ACHN (cell line): Measurements from ENCODE around the gene PCSK4.
A peak's percentile ranks its signal among the peaks of the same experiment; 100 is the strongest.

ENCODE experiments used
- DNase-seq: peaks from one replicate; pipeline ENCODE4 v3.0.0-alpha.2; 2015
- in situ Hi-C: cut with HindIII; loops from 2 replicates; pipeline ENCODE4 v1.10.0; 2017; ENCODE audit warnings: low sequenced_read_pairs, low pct_ligation_motif_present, low pct_unique_long_range_greater_than_20kb

PCSK4 gene

DNA sequence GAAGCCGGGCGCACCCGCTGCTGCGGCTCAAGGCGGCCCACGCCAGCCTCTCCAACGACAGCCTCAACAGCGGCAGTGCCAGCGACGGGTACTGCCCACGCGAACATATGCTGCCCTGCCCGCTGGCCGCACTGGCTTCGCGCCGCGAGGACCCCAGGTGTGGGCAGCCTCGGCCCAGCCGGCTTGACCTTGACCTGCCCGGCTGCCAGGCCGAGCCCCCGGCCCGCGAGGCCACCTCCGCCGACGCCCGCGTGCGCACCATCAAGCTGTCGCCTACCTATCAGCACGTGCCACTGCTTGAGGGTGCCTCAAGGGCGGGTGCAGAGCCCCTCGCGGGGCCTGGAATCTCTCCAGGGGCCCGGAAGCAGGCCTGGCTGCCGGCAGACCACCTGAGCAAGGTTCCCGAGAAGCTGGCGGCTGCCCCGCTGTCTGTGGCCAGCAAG lies 24.1 kb downstream of the PCSK4 start:
- no peak for DNase-seq

GRCh38 chr19:1465191-1466016 lies 24.7 kb downstream of the PCSK4 start:
- in situ Hi-C loops: no loop called here
- no peak for DNase-seq

More for the DNA sequence above, 24.1 kb downstream of the PCSK4 start:
- in situ Hi-C loops: no loop called here

GRCh38 chr19:1461862-1462261 lies 28.3 kb downstream of the PCSK4 start:
- in situ Hi-C loops: no loop called here
- no peak for DNase-seq

DNA sequence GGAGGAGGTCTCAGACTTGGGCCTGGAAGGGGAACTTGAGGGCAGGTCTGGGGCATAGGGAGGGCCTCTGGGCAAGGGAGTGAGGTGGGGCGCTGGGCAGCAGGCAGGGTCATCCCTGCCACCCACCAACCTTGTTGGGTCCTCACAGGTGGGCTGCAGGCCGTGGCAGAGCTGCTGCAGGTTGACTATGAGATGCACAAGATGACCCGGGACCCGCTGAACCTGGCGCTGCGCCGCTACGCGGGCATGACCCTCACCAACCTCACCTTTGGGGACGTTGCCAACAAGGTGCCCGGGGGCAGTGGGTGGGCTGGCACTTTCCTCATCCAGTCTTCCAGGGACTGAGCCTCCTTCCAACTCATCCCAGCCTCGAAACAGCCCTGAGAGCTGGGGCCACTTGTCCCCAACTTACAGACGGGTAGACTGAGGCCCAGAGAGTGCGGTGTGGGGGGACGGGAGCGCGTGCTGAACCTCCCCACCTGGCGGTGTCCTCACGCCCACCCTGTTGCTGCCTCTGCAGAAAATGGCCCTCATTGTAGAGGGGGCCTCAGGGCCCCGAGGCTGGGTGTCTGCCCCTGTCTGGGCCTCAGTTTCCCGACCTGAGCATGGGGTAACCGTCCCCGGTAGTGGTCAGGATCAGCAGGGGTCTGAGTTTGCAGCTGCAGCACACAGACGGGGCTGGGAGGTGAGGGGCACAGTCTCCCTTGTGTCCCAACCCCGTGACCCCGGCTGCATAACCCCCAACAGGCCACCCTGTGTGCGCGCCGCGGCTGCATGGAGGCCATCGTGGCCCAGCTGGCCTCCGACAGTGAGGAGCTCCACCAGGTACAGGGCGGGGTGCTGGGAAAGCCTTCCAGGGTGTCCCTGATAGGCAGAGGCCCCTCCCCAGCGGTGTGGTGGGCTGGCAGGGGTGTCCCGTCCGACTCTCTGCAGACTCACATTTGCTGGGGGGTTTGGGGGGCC lies 29.8 kb downstream of the PCSK4 start:
- no peak for DNase-seq
- in situ Hi-C loops: no loop called here

DNA sequence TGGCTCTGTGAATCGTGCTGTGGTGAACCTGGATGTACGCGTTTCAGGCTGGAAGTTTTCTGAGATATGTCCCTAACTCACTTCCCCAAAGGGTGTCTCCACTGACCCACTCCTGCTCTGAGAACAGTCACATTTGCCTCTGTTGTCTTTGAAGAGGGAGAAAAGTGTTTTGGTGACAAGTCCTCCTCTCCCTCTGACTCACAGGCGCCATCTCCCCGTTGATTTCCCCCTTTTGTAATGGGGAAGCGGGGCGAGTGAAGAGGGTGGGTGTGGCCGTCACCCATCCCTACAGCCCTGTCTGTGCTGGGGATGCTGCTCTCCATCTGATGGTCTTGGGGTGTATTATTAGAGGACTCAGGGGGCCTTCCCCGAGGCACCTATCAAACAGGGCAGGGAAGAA lies 30.7 kb downstream of the PCSK4 start:
- DNase-seq: no peak
- in situ Hi-C loops: no loop called here

DNA sequence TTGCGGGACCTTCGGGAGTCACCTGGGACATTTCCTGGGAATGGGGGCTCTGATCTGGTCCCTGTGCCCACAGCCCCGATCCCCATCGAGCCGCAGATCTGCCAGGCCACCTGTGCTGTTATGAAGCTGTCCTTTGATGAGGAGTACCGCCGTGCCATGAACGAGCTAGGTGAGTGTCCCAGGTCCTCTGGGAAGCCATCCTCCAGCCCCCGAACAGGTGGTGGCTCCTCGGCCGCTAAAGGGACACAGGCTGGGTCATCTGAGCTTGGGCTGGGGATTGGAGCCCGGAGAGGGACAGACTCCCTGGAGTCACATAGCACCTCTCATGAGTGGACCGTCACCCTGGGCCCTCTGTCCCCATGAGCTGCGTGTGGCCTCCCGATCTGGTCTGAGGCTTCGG lies 32.3 kb downstream of the PCSK4 start:
- in situ Hi-C loops: no loop called here
- no peak for DNase-seq

DNA sequence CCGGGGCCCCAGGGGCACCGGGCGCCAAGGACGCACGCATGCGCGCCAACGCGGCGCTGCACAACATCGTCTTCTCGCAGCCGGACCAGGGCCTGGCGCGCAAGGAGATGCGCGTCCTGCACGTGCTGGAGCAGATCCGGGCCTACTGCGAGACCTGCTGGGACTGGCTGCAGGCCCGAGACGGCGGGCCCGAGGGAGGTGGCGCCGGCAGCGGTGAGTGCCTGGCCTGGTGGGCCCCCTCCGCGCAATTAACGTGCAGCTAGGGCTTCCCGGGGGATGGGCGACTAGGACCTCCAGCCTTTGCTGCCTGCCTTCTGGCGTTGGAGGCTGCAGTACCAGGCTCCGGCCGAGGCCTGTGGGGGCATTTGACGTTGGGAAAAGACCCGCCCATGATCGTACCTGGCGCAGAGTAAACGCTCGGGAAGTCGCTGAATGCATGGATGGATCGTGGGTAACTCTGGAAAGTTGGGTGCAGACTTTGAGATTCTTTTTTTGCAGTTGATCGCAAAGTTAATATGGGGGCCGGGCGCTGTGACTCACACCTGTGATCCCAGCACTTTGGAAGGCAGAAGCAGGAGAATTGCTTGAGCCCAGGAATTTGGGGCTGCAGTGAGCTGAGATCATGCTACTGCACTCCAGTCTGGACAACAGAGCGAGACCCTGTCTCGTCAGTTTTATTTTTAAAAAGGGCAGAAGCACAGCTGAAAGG lies 33.0 kb downstream of the PCSK4 start:
- no peak for DNase-seq
- in situ Hi-C loops: no loop called here

DNA sequence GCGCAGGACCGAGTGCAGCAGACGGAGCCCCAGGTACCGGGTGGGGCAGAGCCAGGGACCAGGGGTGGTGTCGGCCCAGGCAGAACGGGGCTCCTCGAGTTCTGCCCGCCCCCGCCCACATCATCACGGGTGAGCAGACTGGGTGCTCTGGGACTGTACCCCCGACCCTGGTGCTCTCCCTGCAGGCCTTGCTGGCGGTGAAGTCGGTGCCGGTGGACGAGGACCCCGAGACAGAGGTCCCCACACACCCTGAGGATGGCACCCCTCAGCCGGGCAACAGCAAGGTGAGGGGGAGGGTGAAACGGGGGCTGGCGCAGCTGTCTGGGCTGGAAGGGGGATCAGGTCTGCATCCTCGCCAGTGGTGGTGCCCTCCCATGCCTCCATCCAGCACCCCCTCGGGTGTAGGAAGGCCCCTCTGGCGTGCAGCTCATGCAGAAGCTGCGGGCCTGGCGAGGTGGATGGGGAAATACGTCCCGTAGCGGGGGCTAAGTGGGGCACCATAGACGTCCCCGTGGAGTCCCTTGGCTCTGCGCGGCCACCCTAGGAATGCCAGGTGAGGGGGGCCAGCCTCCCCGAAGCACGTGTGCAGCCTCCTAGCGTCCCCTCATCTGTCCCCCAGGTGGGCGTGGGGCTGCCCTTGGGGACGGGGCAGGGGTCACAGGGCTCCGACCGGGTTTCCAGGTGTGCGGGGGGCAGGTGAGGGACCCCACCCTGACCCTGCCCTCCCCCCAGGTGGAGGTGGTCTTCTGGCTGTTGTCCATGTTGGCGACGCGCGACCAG lies 33.8 kb downstream of the PCSK4 start:
- no peak for DNase-seq
- in situ Hi-C loops: no loop called here

DNA sequence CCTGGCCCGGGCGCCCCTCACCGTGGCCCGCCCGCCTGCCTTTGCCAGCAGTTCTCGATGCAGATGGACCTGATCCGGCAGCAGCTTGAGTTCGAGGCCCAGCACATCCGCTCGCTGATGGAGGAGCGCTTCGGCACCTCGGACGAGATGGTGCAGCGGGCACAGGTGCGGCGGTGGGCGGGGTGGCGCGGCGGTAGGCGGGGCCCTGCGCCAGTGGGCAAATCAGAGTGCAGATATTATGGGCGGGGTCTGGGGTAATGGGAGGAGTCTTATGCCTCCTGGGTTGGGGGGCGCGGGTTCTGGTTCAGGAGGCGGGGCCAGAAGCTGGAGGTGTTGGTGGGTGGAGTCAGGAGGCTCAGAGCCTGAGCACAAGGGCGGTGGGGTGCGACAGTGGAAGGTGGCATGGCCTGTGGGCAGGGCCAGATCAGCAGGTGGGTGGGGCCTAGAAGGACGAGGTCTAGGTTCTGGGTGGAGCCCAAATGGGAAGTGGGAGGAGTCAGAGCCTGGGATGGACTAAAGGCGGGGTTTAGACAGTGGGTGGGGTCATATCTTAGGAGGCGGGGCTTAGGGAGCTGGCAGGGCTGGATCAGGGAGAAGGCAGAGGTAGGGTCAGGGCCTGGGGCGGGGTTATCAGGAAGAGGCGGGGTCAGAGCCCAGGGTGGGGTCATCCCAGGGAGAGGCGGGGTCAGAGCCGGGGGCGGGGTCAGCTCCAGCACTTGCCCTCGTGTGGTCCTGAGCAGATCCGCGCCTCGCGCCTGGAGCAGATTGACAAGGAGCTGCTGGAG lies 34.6 kb downstream of the PCSK4 start:
- DNase-seq: peak; percentile 38
- in situ Hi-C loops: no loop called here

- DNase-seq: no peak
- in situ Hi-C loops: no loop called here
Measured at GRCh38 chr19:1455002-1455335, 35.2 kb downstream of the PCSK4 start.

DNA sequence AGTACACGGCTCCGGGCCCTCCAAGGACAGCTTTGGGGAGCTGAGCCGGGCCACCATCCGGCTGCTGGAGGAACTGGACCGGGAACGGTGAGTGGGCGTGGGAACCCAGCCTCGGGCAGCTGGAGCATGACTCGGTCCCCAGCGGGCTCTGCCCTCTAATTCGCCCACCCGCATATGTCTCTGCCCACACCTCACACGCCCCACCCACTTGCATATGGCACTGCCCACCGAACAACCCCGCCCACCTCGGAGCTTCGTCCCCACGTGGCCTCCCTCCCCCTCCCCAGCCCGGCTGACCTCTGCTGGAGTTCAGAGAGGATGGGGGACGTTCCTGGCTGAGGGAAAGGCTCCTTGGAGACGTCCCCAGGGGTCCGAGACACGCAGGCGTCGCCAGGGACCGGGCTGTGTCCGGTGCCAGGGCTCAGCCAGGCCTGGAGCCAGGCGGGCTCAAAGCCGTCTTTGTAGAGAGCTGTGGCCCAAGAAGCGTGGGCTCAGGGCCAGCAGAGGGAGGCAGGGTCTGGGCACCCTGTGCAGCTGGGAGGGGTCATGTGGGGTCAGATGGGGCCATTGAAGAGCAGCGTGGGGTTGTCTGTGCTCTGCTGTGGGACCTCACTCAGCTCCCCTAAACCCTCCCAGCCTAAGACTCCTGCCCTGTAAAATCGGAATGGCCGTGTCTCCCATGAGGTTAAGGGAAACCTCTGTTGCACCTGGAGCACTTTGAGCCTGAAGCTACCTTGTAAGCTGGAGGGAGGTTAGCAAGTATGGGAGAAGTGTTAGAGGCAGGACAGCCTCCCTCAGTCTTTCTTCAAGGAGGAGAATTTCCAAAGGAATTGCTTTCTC lies 36.4 kb downstream of the PCSK4 start:
- in situ Hi-C loops: no loop called here
- no peak for DNase-seq

DNA sequence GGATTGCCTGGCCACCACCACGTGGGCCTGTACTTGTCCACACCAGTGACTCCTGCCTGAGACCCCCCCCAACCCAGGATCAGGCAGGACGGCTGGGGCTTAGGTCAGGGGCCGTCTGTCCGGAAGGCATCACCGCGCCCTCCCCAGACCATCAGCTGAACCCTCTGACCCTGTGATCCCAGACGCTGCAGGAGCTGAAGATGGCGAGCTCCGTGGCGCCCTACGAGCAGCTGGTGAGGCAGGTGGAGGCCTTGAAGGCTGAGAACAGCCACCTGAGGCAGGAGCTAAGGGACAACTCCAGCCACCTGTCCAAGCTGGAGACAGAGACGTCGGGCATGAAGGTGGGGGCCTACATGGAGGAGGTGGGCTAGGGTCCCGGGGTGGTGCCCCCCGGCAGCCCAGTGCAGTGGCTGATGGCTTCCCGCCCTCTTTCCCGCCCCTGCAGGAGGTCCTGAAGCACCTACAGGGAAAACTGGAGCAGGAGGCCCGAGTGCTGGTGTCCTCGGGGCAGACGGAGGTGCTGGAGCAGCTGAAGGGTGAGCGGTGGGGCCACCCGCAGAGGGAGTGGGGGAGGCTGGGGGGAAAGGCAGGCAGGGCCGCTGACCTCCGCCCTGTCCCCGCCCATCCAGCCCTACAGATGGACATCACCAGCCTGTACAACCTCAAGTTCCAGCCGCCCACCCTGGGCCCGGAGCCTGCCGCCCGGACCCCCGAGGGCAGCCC lies 37.2 kb downstream of the PCSK4 start:
- DNase-seq: no peak
- in situ Hi-C loops: no loop called here

DNA sequence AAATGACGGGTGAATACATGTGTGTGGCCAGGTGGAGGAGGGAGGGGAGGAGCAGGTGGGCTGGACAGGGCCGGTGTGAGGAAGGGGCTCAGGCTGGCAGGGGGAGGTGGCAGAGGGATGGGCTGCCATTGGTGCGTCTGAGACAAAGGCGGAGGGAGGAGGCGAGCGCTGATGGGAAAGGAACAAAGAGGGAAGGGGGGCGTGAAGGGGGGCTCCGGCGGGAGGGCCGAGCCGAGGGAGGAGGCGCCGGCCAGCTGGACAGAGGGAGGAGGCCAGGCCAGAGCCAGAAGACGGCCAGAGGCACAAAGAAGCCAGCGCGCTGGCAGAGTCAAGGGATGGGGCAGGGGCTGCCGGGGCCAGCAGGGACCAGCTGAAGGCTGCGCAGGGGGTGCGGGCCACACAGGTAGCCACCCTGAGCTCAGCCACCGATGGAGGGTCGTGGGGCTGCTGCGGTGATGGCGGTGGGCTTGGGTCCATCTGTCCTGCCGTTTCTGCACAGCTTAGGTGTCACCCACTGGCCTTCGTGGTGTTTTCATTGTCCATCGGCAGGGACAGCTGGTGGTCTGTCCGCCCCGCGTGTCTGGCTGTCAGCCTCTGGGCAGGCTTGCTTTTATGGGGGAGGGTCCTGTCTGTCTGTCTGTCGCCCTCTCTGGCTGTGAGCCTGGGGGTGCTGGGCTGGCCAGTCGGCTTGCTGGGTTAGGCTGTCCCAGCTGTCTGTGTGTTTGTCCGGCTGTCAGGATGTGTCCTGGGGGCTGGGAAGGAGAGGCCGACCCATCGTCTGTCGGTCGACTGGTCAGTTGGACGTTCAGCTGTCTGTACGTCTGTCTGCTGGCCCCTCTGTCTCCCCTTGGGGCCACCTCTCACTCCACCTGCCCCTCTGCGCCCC lies 38.0 kb downstream of the PCSK4 start:
- in situ Hi-C loops: no loop called here

DNA sequence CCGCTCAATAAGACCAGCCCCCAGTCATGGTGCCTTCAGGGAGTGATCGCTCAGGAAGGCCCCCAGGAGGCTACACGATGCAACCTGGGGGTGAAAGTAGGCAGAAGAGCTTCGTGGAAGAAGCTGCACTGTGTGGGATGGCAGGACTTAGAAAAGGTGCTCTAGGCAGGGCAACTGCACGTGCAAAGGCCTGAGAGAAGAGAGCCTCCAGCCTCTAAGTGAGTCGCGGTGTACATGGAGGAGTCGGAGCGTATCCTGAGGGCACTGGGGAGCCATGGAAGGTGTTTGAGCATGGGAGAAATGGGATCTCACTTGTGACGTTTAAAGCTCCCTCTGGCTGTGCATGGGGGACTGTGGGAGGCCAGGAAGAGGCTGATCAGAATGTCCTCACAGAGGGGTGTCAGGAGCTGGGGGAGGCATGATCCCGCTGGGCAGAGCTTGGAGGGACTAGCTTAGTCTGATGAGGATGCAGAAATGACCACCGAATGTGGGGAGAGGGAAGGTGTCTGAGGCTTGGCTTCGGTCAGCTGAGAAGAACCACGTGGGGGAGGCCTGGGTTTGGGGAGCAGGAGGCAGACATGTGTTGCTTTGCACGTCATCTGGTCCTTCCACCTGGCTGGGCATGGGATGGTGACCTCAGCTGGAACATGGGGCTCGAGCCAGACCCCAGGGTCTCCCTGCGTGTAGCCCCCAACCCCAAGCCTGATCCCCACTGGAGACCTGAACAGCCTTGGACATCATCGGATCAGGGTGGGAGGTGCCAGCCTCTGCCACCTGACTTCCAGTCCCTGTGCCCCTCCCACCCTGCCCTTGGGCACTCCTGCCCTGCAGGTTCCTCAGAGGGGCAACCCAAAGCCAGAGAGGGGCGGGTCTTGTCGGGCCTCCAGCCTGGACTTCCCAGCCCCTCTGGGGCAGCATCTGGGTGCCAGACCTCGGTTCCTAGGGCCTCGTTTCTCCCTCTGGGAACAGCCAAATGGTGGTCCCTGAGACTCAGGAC lies 39.1 kb downstream of the PCSK4 start:
- DNase-seq: no peak
- in situ Hi-C loops: no loop called here

More for the DNA sequence above, 38.0 kb downstream of the PCSK4 start:
- DNase-seq: no peak
